NCI-H524 treated with DMSO at 0.1 percent for 48 hours (cell line): ENCODE results near the gene MEGF6.

Experiments used
- DNase-seq: peaks from one replicate; lab custom pipeline; 2025; lab: John Stamatoyannopoulos, UW

MEGF6 gene

GRCh38 chr1:3504151-3504821 lies 107.0 kb downstream of the MEGF6 start:
- no peak for DNase-seq

- DNase-seq: no peak
These were observed 107.8 kb downstream of the MEGF6 start for GRCh38 chr1:3503525-3503886.

- no peak for DNase-seq
These were observed 108.4 kb downstream of the MEGF6 start for GRCh38 chr1:3502641-3503524.

GRCh38 chr1:3501856-3502640 lies 109.3 kb downstream of the MEGF6 start:
- no peak for DNase-seq

- no peak for DNase-seq
These were observed 109.9 kb downstream of the MEGF6 start for GRCh38 chr1:3501437-3501836.

GRCh38 chr1:3500265-3500835 lies 111.0 kb downstream of the MEGF6 start:
- DNase-seq: no peak

GRCh38 chr1:3499611-3500010 lies 111.7 kb downstream of the MEGF6 start:
- no peak for DNase-seq

GRCh38 chr1:3498986-3499385 lies 112.3 kb downstream of the MEGF6 start:
- no peak for DNase-seq

- no peak for DNase-seq
These were observed 112.9 kb downstream of the MEGF6 start for GRCh38 chr1:3498246-3498930.

GRCh38 chr1:3497521-3497920 lies 113.8 kb downstream of the MEGF6 start:
- DNase-seq: no peak

- no peak for DNase-seq
These were observed 114.4 kb downstream of the MEGF6 start for GRCh38 chr1:3496916-3497315.

GRCh38 chr1:3495776-3496745 lies 115.2 kb downstream of the MEGF6 start:
- DNase-seq: no peak

GRCh38 chr1:3494321-3495308 lies 116.7 kb downstream of the MEGF6 start:
- no peak for DNase-seq

- no peak for DNase-seq
These were observed 118.6 kb downstream of the MEGF6 start for GRCh38 chr1:3492545-3493246.

- no peak for DNase-seq
These were observed 119.7 kb downstream of the MEGF6 start for GRCh38 chr1:3491291-3492246.

- DNase-seq: no peak
These were observed 121.1 kb downstream of the MEGF6 start for GRCh38 chr1:3490046-3490745.

- DNase-seq: no peak
These were observed 122.9 kb downstream of the MEGF6 start for GRCh38 chr1:3488432-3488831.
